NCI-H146 (cell line): Measurements from ENCODE around the gene ASB18.

ENCODE experiments used
- DNase-seq: peaks from one replicate; lab custom pipeline; 2025; lab: John Stamatoyannopoulos, UW

ASB18 gene

GRCh38 chr2:236173729-236174607 is 90.2 kb downstream of the ASB18 start:
- no peak for DNase-seq

- DNase-seq: no peak
Measured at GRCh38 chr2:236173036-236173728, 91.0 kb downstream of the ASB18 start.

- DNase-seq: no peak
Measured at GRCh38 chr2:236172255-236173035, 91.8 kb downstream of the ASB18 start.

- DNase-seq: no peak
Measured at GRCh38 chr2:236171680-236172254, 92.4 kb downstream of the ASB18 start.

GRCh38 chr2:236171181-236171679 is 93.0 kb downstream of the ASB18 start:
- DNase-seq: no peak

- no peak for DNase-seq
Measured at GRCh38 chr2:236170590-236171165, 93.5 kb downstream of the ASB18 start.

GRCh38 chr2:236169741-236170589 is 94.2 kb downstream of the ASB18 start:
- no peak for DNase-seq

- no peak for DNase-seq
Measured at GRCh38 chr2:236169151-236169721, 95.0 kb downstream of the ASB18 start.

- DNase-seq: peak; percentile 53
Measured at GRCh38 chr2:236168110-236169080, 95.8 kb downstream of the ASB18 start, which contains the start of gene GBX2. Gene GBX2 (minus strand): TSS chr2:236168386. CDS start chr2:236167971, 415 bp downstream.

- peak; percentile 61 for DNase-seq
Measured at GRCh38 chr2:236167297-236168109, 96.7 kb downstream of the ASB18 start.

- DNase-seq: no peak
Measured at GRCh38 chr2:236166796-236167296, 97.4 kb downstream of the ASB18 start.

GRCh38 chr2:236165842-236166795 is 98.1 kb downstream of the ASB18 start:
- DNase-seq: no peak

- DNase-seq: no peak
Measured at GRCh38 chr2:236164925-236165841, 99.0 kb downstream of the ASB18 start.

GRCh38 chr2:236164201-236164924 is 99.8 kb downstream of the ASB18 start:
- DNase-seq: no peak
